B cell (primary cell): Measurements from ENCODE around the gene FHIT. TPM values are rescaled to one million over a fixed set of nuclear protein-coding genes. Genes with fewer than 3 reads are reported as not detected.

Experiments
- ATAC-seq: fragments of 200-7000 bp; cut with Tn5 transposase; one replicate; pipeline ENCODE4 v1.10.0; 2021; ENCODE audit warnings: low read depth, mild to moderate bottlenecking, moderate number of reproducible peaks, moderate library complexity
- CTCF ChIA-PET: fragments of 350-600 bp; sonication (Branson Sonifier 250); formaldehyde crosslinking; loops from one replicate; lab custom pipeline; 2021; ENCODE audit warnings: antibody characterized with exemption, inconsistent platforms; lab: Charles Lee
- POLR2A ChIA-PET: fragments of 350-600 bp; sonication (Branson Sonifier 250); formaldehyde crosslinking; loops from one replicate; lab custom pipeline; 2021; ENCODE audit warnings: antibody characterized with exemption; lab: Charles Lee
- DNase-seq: peaks from one replicate; pipeline ENCODE4 v3.0.0; 2013
- H2AFZ ChIP-seq: 2 replicates; pipeline ENCODE4 v1.6.1; 2012; ENCODE audit warnings: mild to moderate bottlenecking, low read depth, low read length; ENCODE audit not compliant: insufficient read depth, poor library complexity, severe bottlenecking
- H3K27ac ChIP-seq, 2 donors: 1 replicate in 1 of 2; 2 replicates in 1 of 2; pipeline ENCODE4 v1.5.1; 2012 to 2013; ENCODE audit warnings: low read length in 2 of 2, mild to moderate bottlenecking in 2 of 2, moderate library complexity in 1 of 2
- H3K27me3 ChIP-seq, 4 experiments: fragments of 200-600 bp in 1 of 4; sonication (generic) in 1 of 4; replicated peaks in 1 of 4; 1 replicate in 2 of 4; 2 replicates in 2 of 4; pipeline versions ENCODE4 v1.6.1 to v1.7.0; 2013 to 2016; ENCODE audit warnings: low read length in 3 of 4, mild to moderate bottlenecking in 2 of 4, mixed read lengths in 1 of 4, moderate library complexity in 1 of 4; ENCODE audit not compliant: insufficient read depth in 4 of 4, control insufficient read depth in 3 of 4; ENCODE audit errors: control extremely low read depth in 1 of 4
- H3K36me3 ChIP-seq, 2 experiments: replicated peaks in 1 of 2; 1 replicate in 1 of 2; 2 replicates in 1 of 2; pipeline versions ENCODE4 v1.6.1 to v1.7.1; 2013; ENCODE audit warnings: low read length in 1 of 2; ENCODE audit not compliant: insufficient read depth in 2 of 2, control insufficient read depth in 1 of 2; ENCODE audit errors: control extremely low read depth in 1 of 2, extremely low read depth in 1 of 2
- H3K4me1 ChIP-seq, 2 donors: fragments of 200-600 bp in 1 of 2; sonication (generic) in 1 of 2; 1 replicate in 1 of 2; 2 replicates in 1 of 2; pipeline versions ENCODE4 v1.5.1 to v1.6.1; 2013 to 2017; ENCODE audit warnings: low read length in 2 of 2; ENCODE audit not compliant: control insufficient read depth in 2 of 2, insufficient read depth in 2 of 2
- H3K4me2 ChIP-seq: replicated peaks from 2 replicates; pipeline ENCODE3; 2012; ENCODE audit warnings: mild to moderate bottlenecking, low read depth, low read length; ENCODE audit not compliant: poor library complexity, severe bottlenecking
- H3K4me3 ChIP-seq, 5 experiments: fragments of 200-600 bp in 1 of 5; sonication (generic) in 1 of 5; 1 replicate in 3 of 5; 2 replicates in 2 of 5; pipeline versions ENCODE4 v1.5.1 to v1.7.0; 2011 to 2016; ENCODE audit warnings: low read length in 4 of 5, mild to moderate bottlenecking in 4 of 5, low read depth in 2 of 5, control low read depth in 1 of 5, moderate library complexity in 1 of 5; ENCODE audit not compliant: insufficient read depth in 1 of 5; ENCODE audit errors: control extremely low read depth in 1 of 5, extremely low read depth in 1 of 5
- H3K79me2 ChIP-seq: fragments of 200-600 bp; sonication (generic); one replicate; pipeline ENCODE4 v1.6.0; 2016; ENCODE audit warnings: low read length; ENCODE audit not compliant: control insufficient read depth, insufficient read depth
- H3K9ac ChIP-seq: fragments of 200-600 bp; sonication (generic); 2 replicates; pipeline ENCODE4 v1.6.1; 2017; ENCODE audit warnings: mild to moderate bottlenecking, low read length, moderate library complexity
- H3K9me3 ChIP-seq, 3 donors: one replicate each; pipeline versions ENCODE4 v1.6.1 to v1.7.1; 2013; ENCODE audit warnings: low read length in 2 of 3; ENCODE audit not compliant: control insufficient read depth in 2 of 3, insufficient read depth in 1 of 3; ENCODE audit errors: control extremely low read depth in 1 of 3
- H4K20me1 ChIP-seq: 2 replicates; pipeline ENCODE4 v1.6.0; 2012; ENCODE audit warnings: mild to moderate bottlenecking, low read length; ENCODE audit not compliant: insufficient read depth, control insufficient read depth, poor library complexity, severe bottlenecking
- H3K27ac Mint-ChIP-seq: one replicate; pipeline ENCODE4 v1.8.0; 2021; ENCODE audit warnings: mixed read lengths
- H3K27me3 Mint-ChIP-seq: one replicate; pipeline ENCODE4 v1.8.0; 2021; ENCODE audit warnings: mixed read lengths
- H3K4me1 Mint-ChIP-seq: one replicate; pipeline ENCODE4 v1.8.0; 2021; ENCODE audit warnings: mixed read lengths
- H3K4me3 Mint-ChIP-seq: one replicate; pipeline ENCODE4 v1.8.0; 2021; ENCODE audit warnings: mixed read lengths
- H3K9me3 Mint-ChIP-seq: one replicate; pipeline ENCODE4 v1.8.0; 2022; ENCODE audit warnings: mixed read lengths; ENCODE audit not compliant: insufficient read depth
- CTCF ChIP-seq: fragments of 200-600 bp; IDR thresholded peaks from one replicate; pipeline ENCODE4 v1.8.0; 2022; ENCODE audit warnings: antibody characterized with exemption, mild to moderate bottlenecking
- EZH2 ChIP-seq: IDR thresholded peaks from 2 replicates; pipeline ENCODE4 v1.6.1; 2012; ENCODE audit warnings: borderline replicate concordance, low read depth, mild to moderate bottlenecking, moderate library complexity, low read length; ENCODE audit not compliant: insufficient read depth, poor library complexity, severe bottlenecking
- WGBS: methylation state at CpG from one replicate; pipeline ENCODE4 v1.1.5; 2013; ENCODE audit warnings: missing lambda C conversion rate; ENCODE audit not compliant: insufficient coverage; 5-methylcytosine and 5-hydroxymethylcytosine counted together
- intact Hi-C: fragments of 100-400 bp; cut with micrococcal nuclease; formaldehyde crosslinking; loops from one replicate; pipeline ENCODE4 v1.10.0; 2022
- polyA plus RNA-seq: library from polyadenylated mRNA; depleted of rRNA; stranded (reverse); fragments of >200 nt; gene quantifications from 2 replicates; pipeline ENCODE4 v1.2.3, GENCODE V29; 2012
- total RNA-seq, 2 donors: library from RNA; stranded (reverse); fragments of 120-200 nt in 1 of 2; gene quantifications; 1 replicate in 1 of 2; 2 replicates in 1 of 2; pipeline versions ENCODE4 v1.2.3 to v1.2.4, GENCODE V29; 2013 to 2022

FHIT gene
- total and polyA plus RNA-seq, 2 donors (not counting 1 experiment from before 2014, with no cell fraction given) = 1.7 to 7.8 TPM

GRCh38 chr3:61186030-61186429 lies 65.2 kb downstream of the FHIT start:
- CTCF ChIA-PET = no interaction called here
- intact Hi-C loops = no loop called here
- TF ChIP-seq EZH2 = no peak
- no peak for TF ChIP-seq CTCF
- Histone ChIP-seq H3K27ac (no peak overlapping the region), H3K27me3 (no peaks in the 10 kb centered on the region), H3K9ac (no peak overlapping the region), H3K79me2 (no peaks in the 10 kb centered on the region), H3K4me2 (no peak overlapping the region), H4K20me1 (no peaks in the 10 kb centered on the region), H3K9me3 (no peaks in the 10 kb centered on the region), H3K4me1 (peaks cover 8 to 12% of the 10 kb centered on the region in 2 donors), H3K36me3 (no peaks in the 10 kb centered on the region), H3K4me3 (no peak overlapping the region), H2AFZ (no peak overlapping the region)
- no peak for ATAC-seq
- WGBS = no CpG with 5 or more reads among the region's 3 CpGs
- POLR2A ChIA-PET = no interaction called here
- no peak overlapping the region for H3K27ac Mint-ChIP-seq
- H3K9me3 Mint-ChIP-seq = no peaks in the 10 kb centered on the region
- H3K27me3 Mint-ChIP-seq = no peaks in the 10 kb centered on the region
- no peak for DNase-seq
- no peak overlapping the region for H3K4me3 Mint-ChIP-seq
- H3K4me1 Mint-ChIP-seq = peaks cover 20% of the 10 kb centered on the region

- Histone ChIP-seq H3K36me3 (no peaks in the 10 kb centered on the region), H2AFZ (no peak overlapping the region), H3K4me1 (peaks cover 8 to 12% of the 10 kb centered on the region in 2 donors), H3K9me3 (no peaks in the 10 kb centered on the region), H3K27ac (no peak overlapping the region), H3K79me2 (no peaks in the 10 kb centered on the region), H4K20me1 (no peaks in the 10 kb centered on the region), H3K27me3 (no peaks in the 10 kb centered on the region), H3K4me3 (no peak overlapping the region), H3K9ac (no peak overlapping the region), H3K4me2 (no peak overlapping the region)
- WGBS = 84% methylated on average over 2 of the region's 4 CpGs
- no peaks in the 10 kb centered on the region for H3K9me3 Mint-ChIP-seq
- CTCF ChIA-PET = no interaction called here
- no peak for DNase-seq
- ATAC-seq = no peak
- no peaks in the 10 kb centered on the region for H3K27me3 Mint-ChIP-seq
- intact Hi-C loops = no loop called here
- POLR2A ChIA-PET = no interaction called here
- H3K4me3 Mint-ChIP-seq = no peak overlapping the region
- peaks cover 25% of the 10 kb centered on the region for H3K4me1 Mint-ChIP-seq
- H3K27ac Mint-ChIP-seq = no peak overlapping the region
- TF ChIP-seq CTCF (no peak), EZH2 (no peak)
Observed at GRCh38 chr3:61184956-61185355, 66.3 kb downstream of the FHIT start.
